ENCODE data around the gene EOGT.

The EOGT gene

GRCh38 chr3:68953816-68954444 is 59.6 kb downstream of the EOGT start:
- DNase-seq, result no peak

DNA sequence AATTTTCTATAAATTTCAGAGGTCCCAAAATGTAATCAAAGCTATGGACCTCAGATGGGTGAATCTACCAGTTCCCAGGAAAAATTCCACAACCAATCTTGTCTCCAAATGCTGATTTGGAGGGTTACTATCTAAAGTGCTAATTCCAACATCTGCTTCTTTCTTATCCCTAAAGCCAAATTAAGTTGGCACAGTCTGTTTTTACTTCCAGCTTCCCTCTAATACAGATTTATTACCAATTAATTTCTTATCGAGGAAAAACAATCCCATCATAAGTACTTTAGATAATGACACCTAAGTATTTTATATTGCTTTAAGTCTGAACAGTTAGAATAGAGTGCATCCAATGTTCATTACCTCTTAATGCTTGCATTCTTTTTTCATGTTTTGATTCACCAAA is 68.3 kb downstream of the EOGT start:
- no peak for DNase-seq

DNA sequence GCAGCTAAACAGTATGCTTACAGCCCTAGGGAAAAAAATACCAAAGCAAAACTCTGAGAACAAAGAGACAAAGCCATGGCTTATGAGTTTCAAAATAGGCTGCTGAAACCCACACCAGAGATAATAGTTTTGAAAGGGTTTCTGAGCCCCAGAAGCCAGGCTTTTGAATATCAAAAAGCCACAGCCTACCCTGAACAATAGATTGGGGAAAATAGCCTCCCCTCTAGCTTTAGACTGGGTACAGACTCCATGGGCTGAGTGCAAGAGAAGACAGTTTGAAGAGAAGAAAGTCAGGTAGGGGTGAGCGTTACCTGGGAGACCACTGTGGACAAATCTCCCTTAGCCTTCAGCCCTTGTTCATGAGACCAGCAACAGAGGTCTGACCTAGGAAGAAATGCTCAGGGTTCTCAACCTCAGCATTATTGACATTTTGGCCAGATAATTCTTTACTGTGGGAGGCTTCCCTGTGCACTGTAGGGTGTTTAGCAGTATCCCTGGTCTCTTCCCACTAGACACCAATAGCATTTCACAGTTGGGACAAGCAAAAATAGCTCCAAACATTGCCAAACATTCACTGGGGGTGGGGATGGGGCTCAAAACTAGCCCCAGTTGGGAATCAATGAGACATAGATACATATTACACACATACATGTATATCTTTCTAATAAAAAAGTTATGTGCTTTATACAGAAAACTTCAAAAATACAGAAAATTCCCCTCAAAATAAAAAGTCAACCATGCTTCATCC is 69.6 kb downstream of the EOGT start:
- no peak for DNase-seq

DNA sequence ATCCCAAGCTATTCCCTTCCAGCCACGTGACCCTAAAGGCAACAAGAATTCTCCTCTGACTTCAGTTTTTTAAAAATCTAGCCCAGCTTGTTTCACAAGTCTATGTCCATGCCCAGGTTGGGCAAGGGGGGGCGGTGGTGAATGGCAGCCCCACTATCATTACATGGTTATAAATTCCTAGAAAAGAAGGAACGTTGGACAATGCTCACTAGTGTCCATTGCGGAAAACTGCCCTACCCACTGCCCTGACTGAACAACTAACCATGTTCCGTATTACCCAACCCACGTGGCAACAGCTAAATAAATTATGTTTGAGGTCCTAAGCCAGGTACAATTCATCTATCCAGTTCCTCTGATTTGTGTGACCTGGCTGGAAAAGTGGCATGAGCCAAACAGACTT is 72.4 kb downstream of the EOGT start:
- DNase-seq, result no peak

- no peak for DNase-seq
These were observed 76.6 kb downstream of the EOGT start for GRCh38 chr3:68936856-68937255.

DNA sequence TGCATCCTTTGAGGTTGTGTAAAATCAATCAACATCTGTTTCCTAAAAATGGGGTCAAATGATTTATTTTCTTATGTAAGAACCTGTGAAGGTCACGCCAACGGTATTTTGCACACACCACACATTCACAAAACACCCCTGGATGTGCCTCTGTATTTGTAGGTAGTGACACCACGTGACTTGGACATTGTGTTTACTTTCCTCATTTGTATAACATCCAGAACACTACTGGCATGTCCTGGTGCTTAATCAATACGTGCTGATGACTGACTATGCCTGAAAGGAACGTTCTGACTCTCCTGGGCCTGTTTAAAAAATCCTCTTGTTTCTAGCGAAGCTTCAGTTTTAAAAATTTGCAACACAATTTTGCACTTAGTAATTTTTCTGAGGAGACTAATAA is 77.7 kb downstream of the EOGT start:
- DNase-seq, result no peak

GRCh38 chr3:68931406-68932149 is 81.9 kb downstream of the EOGT start:
- no peak for DNase-seq

Data from bone marrow (tissue), 2 donors.